Measurements from ENCODE around the gene SNAP47. TPM values are rescaled to one million over a fixed set of nuclear protein-coding genes. Genes with fewer than 3 reads are reported as not detected.

SNAP47 gene
- total RNA-seq, 1 donor from 2014 or later: 52.8 TPM

DNA sequence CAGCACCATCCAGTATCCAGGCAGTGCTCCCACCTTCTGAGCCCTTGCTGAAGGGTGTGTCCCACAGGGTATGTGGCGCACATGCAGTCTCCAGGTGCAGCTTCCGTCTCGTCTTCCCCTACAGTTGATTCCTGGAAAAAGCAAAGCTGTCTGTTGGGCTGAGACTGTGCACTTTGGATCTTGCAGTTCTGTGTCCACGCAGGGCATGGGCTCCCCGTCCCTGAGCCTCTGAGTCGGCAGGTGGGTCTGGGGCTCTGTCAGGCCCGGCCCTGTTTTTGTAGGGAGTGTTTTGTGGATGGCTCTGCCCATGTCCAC, 32.8 kb downstream of the SNAP47 start:
- peaks cover 11% of the 10 kb centered on the region for H3K36me3 Mint-ChIP-seq
- H3K4me1 Mint-ChIP-seq: no peaks in the 10 kb centered on the region
- Histone ChIP-seq H3K27ac (no peak overlapping the region), H3K36me3 (no peaks in the 10 kb centered on the region), H3K4me2 (no peak overlapping the region), H3K27me3 (no peaks in the 10 kb centered on the region), H3K79me2 (ENCODE audit: low read depth) (peaks cover 14% of the 10 kb centered on the region), H3F3A (ENCODE audit: low read depth) (no peaks in the 10 kb centered on the region), H3K9me3 (ENCODE audit: low read depth) (no peaks in the 10 kb centered on the region), H3K9ac (no peak overlapping the region), H3K4me3 (no peak overlapping the region), H4K20me1 (ENCODE audit: low read depth) (peaks cover 25% of the 10 kb centered on the region), H2AFZ (replicated peaks) (no peak overlapping the region), H3K4me1 (no peaks in the 10 kb centered on the region)
- peaks cover 2% of the 10 kb centered on the region for H3K27me3 Mint-ChIP-seq (ENCODE audit: insufficient read depth, low read depth)
- H3K27ac Mint-ChIP-seq: no peak overlapping the region
- H3K9me3 Mint-ChIP-seq: no peaks in the 10 kb centered on the region
- TF ChIP-seq EZH2 (IDR thresholded peaks at IDR 0.05): no peak
- TF ChIP-seq EZH2phosphoT487 (IDR thresholded peaks at IDR 0.05): no peak
- TF ChIP-seq, protein P1, sequence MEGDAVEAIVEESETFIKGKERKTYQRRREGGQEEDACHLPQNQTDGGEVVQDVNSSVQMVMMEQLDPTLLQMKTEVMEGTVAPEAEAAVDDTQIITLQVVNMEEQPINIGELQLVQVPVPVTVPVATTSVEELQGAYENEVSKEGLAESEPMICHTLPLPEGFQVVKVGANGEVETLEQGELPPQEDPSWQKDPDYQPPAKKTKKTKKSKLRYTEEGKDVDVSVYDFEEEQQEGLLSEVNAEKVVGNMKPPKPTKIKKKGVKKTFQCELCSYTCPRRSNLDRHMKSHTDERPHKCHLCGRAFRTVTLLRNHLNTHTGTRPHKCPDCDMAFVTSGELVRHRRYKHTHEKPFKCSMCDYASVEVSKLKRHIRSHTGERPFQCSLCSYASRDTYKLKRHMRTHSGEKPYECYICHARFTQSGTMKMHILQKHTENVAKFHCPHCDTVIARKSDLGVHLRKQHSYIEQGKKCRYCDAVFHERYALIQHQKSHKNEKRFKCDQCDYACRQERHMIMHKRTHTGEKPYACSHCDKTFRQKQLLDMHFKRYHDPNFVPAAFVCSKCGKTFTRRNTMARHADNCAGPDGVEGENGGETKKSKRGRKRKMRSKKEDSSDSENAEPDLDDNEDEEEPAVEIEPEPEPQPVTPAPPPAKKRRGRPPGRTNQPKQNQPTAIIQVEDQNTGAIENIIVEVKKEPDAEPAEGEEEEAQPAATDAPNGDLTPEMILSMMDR (IDR thresholded peaks at IDR 0.05): no peak
- DNase-seq (ENCODE audit: low spot score): no peak
- no peak overlapping the region for H3K4me3 Mint-ChIP-seq

DNA sequence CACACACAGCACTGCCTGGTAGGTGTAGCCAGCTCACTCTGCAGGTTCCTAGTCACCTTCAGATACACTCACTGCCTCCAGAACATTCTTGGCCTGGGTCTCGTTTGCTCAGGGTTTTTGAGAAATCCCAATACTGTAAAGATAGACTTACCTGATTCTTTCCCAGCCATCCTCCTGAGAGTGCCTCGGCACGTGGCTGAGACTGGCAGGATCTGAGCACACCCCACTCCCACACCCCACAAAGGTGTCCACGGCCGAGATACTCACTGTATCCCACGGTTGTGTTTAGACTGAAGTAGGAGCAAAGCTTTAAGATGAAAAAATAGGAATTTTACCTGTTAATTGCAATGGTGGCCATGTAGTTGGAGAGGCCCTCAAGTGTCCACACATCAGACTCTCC, 33.4 kb downstream of the SNAP47 start:
- Histone ChIP-seq H3K27me3 (no peaks in the 10 kb centered on the region), H3K27ac (no peak overlapping the region), H3K4me2 (no peak overlapping the region), H3F3A (ENCODE audit: low read depth) (no peaks in the 10 kb centered on the region), H2AFZ (replicated peaks) (no peak overlapping the region), H3K4me1 (no peaks in the 10 kb centered on the region), H3K79me2 (ENCODE audit: low read depth) (peaks cover 8% of the 10 kb centered on the region), H3K4me3 (no peak overlapping the region), H3K36me3 (no peaks in the 10 kb centered on the region), H3K9me3 (ENCODE audit: low read depth) (no peaks in the 10 kb centered on the region), H3K9ac (no peak overlapping the region), H4K20me1 (ENCODE audit: low read depth) (peaks cover 19% of the 10 kb centered on the region)
- Mint-ChIP-seq H3K4me3 (no peak overlapping the region), H3K9me3 (no peaks in the 10 kb centered on the region), H3K4me1 (no peaks in the 10 kb centered on the region), H3K36me3 (peaks cover 11% of the 10 kb centered on the region), H3K27ac (peak overlapping the region; percentile 21), H3K27me3 (ENCODE audit: insufficient read depth, low read depth) (peaks cover 2% of the 10 kb centered on the region)
- no peak for TF ChIP-seq EZH2 (IDR thresholded peaks at IDR 0.05)
- no peak for TF ChIP-seq EZH2phosphoT487 (IDR thresholded peaks at IDR 0.05)
- TF ChIP-seq, protein P1 (IDR thresholded peaks at IDR 0.05): no peak
- DNase-seq (ENCODE audit: low spot score): no peak

DNA sequence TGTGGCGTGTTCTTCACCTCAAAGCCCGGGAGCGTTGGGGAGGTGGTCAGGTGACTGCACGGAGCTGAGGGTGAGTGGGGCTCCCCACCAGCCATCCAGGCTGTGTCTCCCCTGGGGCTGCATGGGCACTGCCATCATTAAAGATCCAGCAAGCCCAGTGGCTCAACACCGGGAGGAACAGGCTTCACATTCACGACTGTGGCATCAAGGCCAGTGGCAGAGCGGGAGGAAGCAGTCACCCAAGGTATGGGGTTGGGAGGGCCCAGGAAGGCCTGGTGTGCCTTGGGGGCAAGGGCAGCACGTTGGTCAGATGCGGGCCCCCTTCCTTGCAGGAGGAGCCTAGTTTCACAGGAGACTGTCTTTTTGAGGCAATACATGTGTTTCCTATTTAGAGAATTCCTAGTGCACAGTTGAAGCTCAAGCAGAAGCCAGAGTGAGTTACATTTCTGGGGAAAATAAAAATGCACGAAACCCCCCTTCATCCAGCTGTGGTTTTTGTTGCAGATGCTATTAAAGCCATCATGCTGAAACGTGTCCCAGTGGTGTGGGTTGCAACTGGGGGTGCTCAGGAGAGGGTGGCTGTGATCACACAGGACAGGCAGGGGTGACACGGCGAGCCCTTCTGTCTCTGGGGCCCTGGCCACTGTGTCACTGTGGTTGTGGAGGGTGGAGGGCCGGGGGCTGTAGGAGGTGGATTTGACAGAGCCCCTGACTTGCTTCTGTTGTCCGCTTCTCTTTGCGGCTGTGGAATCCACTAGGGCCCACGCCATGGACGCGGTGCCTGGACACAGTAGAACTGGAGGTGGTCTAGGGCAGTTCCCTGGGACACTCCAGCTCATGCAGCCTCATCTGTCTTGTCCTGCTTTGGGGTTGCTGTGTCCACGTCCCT, 34.1 kb downstream of the SNAP47 start:
- Histone ChIP-seq H3K4me2 (no peak overlapping the region), H3K36me3 (no peaks in the 10 kb centered on the region), H3K4me3 (no peak overlapping the region), H4K20me1 (ENCODE audit: low read depth) (peaks cover 13% of the 10 kb centered on the region), H3K27me3 (no peaks in the 10 kb centered on the region), H3K79me2 (ENCODE audit: low read depth) (peaks cover 2% of the 10 kb centered on the region), H3K9ac (no peak overlapping the region), H3F3A (ENCODE audit: low read depth) (no peaks in the 10 kb centered on the region), H3K27ac (no peak overlapping the region), H2AFZ (replicated peaks) (no peak overlapping the region), H3K9me3 (ENCODE audit: low read depth) (no peaks in the 10 kb centered on the region), H3K4me1 (no peaks in the 10 kb centered on the region)
- Mint-ChIP-seq H3K36me3 (peaks cover 11% of the 10 kb centered on the region), H3K4me3 (no peak overlapping the region), H3K4me1 (no peaks in the 10 kb centered on the region), H3K27ac (no peak overlapping the region), H3K27me3 (ENCODE audit: insufficient read depth, low read depth) (peaks cover 2% of the 10 kb centered on the region), H3K9me3 (no peaks in the 10 kb centered on the region)
- DNase-seq (ENCODE audit: low spot score): no peak
- no peak for TF ChIP-seq EZH2 (IDR thresholded peaks at IDR 0.05)
- no peak for TF ChIP-seq EZH2phosphoT487 (IDR thresholded peaks at IDR 0.05)
- TF ChIP-seq, protein P1 (IDR thresholded peaks at IDR 0.05): no peak
